HG02938 (cell line): ENCODE measurements around the gene MAP3K15.

Experiments used
- ATAC-seq: cut with Tn5 transposase; IDR thresholded peaks from one replicate; pipeline ENCODE4 v1.9.1; 2021; ENCODE audit warnings: mild to moderate bottlenecking, moderate library complexity; ENCODE audit not compliant: unreplicated experiment

MAP3K15 gene, protein sequence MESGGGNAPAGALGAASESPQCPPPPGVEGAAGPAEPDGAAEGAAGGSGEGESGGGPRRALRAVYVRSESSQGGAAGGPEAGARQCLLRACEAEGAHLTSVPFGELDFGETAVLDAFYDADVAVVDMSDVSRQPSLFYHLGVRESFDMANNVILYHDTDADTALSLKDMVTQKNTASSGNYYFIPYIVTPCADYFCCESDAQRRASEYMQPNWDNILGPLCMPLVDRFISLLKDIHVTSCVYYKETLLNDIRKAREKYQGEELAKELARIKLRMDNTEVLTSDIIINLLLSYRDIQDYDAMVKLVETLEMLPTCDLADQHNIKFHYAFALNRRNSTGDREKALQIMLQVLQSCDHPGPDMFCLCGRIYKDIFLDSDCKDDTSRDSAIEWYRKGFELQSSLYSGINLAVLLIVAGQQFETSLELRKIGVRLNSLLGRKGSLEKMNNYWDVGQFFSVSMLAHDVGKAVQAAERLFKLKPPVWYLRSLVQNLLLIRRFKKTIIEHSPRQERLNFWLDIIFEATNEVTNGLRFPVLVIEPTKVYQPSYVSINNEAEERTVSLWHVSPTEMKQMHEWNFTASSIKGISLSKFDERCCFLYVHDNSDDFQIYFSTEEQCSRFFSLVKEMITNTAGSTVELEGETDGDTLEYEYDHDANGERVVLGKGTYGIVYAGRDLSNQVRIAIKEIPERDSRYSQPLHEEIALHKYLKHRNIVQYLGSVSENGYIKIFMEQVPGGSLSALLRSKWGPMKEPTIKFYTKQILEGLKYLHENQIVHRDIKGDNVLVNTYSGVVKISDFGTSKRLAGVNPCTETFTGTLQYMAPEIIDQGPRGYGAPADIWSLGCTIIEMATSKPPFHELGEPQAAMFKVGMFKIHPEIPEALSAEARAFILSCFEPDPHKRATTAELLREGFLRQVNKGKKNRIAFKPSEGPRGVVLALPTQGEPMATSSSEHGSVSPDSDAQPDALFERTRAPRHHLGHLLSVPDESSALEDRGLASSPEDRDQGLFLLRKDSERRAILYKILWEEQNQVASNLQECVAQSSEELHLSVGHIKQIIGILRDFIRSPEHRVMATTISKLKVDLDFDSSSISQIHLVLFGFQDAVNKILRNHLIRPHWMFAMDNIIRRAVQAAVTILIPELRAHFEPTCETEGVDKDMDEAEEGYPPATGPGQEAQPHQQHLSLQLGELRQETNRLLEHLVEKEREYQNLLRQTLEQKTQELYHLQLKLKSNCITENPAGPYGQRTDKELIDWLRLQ (N-terminal part only)

DNA sequence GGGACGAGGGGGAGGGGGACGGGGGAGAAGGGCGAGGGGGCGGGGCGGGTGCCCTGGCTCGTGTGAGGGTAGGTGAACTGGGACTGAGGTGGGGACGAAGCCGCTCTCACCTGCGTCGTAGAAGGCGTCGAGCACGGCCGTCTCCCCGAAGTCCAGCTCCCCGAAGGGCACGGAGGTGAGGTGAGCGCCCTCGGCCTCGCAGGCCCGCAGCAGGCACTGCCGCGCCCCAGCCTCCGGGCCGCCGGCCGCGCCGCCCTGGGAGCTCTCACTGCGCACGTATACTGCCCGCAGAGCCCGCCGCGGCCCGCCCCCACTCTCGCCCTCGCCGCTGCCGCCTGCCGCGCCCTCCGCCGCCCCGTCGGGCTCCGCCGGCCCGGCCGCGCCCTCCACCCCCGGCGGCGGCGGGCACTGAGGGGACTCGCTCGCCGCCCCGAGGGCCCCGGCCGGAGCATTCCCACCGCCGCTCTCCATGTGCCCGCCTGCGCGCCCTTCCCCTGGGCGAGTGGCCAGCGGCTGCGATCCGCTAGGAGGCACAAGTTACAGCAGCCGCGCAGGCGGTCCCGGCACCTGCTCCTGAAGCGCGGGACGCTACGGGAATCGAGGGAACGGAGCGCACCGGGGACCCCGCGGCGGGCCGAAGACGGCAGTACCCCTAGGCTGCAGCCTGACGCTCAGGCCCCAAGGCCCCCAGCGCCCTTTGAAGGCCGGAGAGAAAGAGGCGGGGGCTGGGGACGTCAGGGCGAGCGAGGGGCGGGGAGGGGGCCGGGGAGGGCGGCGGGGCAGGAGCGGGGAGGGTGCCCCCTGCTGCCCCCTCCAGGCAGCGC, at the start of gene MAP3K15:
TSS of gene MAP3K15 (minus strand) at position 718 of the 824 bp plus-strand sequence. CDS start at position 471, 247 bp downstream.
- no peak for ATAC-seq

DNA sequence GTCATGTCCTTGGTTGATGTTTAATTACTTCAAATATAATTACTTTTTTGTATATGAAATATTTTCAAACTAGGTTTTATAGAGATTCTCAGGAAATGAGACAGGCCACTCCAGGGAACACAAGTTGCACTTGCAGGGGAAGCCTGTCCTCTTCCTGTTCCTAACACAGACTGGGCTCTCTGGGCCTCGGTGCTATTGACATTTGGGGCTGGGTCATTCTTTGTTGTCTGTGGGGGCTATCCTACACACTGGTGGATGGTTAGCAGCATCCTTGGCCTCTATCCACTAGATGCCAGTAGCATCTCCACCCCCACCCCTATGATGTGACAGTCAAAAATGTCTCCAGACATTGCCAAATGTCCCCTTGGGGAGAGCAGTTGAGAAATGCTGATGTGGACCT, 49.3 kb upstream of the MAP3K15 start:
- no peak for ATAC-seq

DNA sequence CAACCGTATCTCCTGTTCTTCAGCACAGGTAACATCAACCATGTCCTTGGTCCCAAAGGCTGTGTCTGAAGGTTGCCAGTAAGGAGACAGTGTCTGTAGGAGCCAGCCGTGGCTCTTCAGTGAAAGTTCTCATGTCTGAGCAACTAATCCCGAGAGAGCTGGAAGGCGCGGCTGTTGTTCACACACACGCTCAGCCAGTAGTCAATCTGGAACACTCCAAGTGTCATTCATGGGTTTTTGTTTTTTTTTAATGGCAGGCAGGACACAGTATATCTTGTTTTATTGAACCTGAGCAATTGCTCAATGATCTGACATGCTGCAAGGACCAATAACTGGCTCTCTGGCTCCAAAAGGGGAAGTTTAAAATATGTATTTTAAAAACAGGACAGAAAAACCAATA, 48.4 kb upstream of the MAP3K15 start:
- ATAC-seq, result peak; percentile 33

DNA sequence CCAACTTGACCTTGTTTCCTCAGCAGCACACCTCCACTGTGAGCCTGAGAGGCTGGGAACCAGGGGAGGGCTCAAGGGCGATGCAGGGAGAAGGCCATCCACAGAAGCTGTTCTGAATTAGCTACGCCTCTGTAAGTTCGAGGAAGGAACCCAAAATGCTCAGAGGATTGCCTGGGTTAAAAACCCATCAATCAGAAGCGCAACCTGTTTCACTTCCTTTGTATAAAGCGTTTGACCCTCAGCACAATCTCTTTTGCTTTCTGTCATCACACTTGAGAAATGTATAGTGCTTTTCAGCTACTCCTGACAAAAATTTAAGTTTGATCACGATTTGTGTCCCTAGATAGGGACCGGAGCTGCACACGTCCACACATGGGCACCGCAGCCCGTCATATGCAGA, 48.0 kb upstream of the MAP3K15 start:
- ATAC-seq, result peak; percentile 78

DNA sequence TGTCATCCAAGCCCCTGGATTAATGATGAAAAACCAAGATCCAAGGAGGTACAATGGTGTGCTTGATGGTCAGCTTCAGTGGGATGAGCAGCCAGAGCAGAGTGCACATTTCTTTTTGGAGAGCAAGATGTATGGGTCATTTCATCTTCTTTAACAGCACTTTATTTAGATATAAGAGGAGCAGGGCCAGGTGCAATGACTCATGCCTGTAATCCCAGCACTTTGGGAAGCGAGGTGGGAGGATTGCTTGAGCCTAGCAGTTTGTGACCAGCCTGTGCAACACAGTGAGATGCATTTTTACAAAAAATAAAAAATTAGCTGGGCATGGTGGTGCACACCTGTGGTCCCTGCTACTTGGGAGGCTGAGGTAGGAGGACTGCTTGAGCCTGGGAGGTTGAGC, 45.3 kb upstream of the MAP3K15 start:
- ATAC-seq, result no peak

DNA sequence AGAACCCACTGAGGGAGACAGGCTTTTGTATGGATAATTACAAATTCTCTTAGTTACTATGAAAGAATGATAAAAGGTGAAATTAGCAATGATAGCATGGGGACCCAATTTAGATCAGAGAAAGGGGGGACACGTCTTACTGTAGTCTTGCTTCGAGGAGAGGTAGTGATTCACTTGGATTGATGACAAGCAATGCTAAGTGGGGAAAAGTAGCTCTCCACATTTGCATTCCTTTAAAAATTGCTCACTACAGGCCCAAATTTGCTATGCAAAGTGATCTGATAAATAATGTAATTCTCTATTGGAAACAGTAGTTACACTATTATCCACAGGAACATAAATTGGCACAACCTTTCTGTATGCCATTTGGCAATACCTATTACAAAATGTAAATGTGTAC, 42.5 kb upstream of the MAP3K15 start:
- no peak for ATAC-seq

DNA sequence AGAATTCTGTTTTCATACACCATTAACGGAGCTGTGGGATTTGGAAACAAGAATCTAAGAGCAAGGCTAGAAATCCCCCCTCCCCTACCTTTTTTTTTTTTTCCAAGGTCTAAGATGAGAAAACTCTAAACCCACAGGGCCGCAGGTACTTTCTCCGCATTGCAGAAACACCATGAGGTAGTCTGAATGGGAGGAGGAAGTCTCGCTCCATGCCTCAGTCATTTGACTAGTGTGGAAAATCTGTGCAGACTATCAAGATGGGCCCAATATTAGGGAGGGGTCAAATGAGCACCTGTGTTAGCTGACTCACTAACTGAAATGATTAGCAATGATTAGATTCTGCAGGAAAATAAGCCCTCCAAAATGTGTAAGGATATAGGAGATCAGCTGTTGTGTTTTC, 40.9 kb upstream of the MAP3K15 start:
- no peak for ATAC-seq

DNA sequence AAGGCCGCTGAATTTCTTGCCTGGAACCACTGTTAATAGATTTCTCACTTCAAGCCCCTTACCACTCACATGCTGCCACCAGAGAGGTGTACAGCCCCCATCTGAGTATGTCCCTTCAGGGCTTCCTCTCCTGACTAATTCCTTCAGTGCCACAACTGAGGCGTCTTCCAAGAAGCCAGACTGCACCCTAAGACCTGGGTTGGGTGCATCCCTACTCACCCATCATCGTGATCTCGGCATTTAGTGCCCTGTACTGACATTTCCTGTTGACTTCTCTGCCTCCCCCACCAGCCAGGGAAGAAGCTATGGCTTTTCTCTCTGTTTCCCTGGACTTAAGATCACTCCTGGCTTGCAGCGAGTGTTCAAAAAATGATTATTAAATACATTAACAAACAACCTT, 40.4 kb upstream of the MAP3K15 start:
- ATAC-seq, result no peak

DNA sequence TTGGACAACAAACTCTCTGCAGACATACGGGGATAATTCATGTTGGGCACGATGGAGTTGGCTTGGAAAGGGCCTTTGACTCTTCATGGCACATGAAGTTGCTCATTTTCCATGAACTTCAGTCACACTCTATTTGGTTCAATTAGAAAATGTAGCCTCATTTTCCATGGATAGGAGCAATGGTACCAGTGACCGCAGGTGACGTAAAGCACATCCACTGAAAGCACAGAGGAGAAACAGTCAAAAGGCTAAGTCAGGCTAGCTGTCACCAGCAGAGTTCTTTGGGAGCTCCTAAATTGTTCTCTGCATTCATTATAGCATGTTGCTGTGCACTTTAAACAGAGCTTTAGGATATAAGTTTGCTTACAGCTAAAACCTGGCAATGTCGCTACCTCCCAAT, 39.9 kb upstream of the MAP3K15 start:
- no peak for ATAC-seq

DNA sequence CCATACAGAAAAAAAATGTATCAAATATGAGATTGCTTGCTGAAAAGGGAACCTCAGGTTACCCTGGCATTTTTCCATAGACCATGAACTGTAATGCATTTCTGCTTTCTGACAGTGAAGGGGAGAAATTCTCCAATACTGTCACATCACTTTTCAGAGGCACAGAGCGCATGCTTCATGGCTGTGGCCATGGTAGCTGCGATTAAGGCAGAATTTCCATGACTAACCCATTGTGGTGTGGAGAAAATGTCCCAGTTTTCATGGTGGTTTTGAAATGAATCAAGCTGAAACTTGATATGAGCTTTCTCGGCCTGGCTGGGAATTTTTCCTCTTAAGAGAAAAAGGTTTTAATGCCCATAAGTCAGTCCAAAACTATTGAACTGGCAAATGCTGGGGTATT, 39.5 kb upstream of the MAP3K15 start:
- no peak for ATAC-seq

DNA sequence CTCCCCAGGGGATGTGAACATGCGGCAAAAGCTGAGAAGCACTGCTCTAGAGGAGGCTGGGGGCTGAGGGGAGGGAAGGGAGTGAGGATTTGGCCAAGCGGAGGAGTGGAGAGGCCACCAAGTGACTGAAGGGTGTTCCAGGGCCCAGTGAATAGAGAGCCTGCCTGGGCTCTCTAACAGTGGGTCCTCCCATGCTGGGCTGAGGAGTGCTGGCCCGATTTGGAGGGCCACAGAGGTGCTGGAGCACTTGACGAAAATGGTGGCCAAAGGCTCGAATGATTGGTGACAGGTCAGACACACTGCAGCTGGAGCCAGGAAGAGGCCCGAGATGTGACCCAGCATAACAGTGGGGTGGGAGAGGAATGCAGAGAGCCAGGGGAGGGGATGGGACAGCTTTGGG, 37.5 kb upstream of the MAP3K15 start:
- ATAC-seq, result no peak

DNA sequence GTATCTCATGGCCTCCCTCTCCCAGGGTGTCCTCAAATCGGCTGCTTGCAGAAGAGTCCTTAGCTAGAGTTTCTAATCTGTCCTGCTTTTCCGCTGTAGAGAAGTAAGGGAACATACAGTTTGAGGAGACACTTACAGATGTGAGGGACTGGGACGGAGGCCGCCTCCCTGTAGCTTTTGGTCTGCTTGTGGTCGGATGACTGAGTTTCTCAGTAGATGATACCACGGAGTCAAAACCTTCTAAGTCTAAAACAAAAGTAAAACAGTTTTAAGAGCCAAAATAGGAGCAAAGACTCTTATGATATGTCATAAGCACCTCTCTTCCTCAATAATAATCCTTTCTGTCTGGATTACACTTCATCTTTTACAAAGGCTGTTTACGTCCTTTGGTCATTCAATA, 34.5 kb upstream of the MAP3K15 start:
- no peak for ATAC-seq

DNA sequence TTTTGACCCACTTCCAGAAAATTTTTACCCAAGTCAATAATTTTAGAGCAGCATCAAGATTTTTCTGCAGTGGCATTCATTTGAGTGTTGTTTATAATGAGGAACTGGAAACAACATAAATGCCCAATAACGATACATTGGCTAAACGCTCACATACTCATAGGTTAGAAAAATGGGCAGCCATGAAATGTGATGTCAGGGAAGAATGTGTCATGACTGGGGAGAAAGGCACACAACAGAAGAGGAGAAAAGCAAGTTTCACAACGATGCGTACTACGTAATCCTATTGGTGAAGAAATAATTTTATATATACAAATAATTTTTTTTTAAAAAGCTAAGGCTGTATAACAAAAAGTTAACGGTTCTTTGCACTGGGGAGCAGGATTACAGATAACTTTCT, 33.6 kb upstream of the MAP3K15 start:
- ATAC-seq, result no peak

DNA sequence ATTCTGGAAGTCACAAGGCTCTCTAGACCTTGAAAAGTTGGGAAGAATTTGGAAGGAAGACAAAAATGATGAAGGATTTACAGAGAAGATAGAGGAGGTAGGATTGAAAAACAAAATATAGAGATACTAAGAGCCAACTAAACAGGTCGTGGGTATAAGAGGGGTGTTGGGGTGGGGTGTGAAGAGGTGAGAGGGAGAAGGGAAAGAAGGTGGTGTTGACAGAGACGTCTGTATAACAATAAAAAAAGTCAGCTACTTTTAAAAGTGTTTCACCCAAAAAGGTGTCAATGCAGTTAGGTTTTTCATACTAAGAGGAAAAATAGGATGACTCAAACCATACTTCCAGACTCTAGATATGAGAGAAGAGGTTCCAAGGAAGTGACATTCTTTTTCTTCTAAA, 33.0 kb upstream of the MAP3K15 start:
- ATAC-seq, result no peak

DNA sequence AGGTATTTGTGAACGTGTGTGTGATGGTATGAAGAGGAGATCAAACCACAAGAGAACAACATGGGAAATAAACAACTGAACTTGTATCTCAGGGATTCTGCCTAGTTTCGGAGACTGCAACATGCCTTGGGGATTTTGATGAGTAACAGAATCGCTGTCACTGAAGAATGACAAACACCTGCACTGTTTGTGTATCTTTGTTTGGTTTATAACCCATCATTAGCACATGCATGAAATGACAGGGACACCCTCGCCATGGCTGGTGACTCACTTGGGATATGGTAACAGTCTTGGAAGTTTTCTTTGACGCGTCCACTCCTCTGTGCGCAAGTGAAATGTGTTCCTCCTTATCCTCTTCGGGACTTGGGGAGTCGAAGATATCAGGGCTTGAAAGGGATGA, 30.3 kb upstream of the MAP3K15 start:
- ATAC-seq, result no peak

DNA sequence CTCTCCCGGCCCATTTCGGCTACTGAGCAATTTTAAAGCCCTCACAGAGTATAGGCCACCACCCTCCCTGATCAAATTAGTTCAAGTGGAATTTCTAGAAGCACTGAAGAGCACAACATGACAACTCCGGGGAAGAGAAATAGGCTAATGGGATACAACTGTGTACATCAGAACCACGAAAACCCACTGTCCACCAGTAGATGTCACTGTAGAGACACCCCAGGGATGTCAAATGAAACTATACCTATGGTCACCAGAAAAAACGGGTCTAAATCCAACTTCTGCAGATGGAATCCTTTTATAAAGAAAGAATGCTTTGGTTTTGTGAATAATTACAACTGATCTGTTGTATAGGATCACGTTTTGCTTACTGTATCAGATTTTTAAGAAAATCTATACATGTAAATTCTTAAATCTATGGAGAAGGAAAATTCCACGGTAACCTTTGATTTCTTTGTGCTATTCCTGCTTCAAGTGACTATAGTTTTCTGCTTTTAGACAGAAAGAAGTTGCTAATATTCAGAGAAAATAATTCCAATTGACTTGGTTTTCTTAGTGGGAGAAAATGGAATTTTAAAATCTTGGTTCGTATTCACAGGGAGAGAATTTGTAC, 29.5 kb upstream of the MAP3K15 start:
- ATAC-seq, result no peak

DNA sequence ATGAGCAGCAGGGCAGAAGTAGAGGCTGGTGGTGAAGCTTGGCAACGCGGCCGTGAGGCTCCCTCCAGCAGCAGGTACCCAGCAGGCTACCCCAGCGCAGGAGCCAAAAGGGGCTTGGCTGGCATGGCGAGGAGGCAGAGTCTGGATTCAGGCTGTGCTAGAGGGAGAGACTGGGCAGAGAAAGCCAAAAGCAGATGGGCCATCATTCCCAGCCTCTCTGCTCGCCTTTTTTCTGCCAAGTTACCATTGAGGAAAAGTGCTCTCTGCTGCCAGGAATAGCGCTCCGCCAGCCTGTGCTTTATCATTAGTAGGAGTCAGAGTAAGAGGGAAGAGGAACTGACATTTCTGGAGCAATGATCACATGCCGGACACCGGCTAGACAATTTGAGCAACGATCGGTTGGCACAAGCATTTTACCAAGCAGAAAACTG, 28.7 kb upstream of the MAP3K15 start:
- ATAC-seq, result no peak

DNA sequence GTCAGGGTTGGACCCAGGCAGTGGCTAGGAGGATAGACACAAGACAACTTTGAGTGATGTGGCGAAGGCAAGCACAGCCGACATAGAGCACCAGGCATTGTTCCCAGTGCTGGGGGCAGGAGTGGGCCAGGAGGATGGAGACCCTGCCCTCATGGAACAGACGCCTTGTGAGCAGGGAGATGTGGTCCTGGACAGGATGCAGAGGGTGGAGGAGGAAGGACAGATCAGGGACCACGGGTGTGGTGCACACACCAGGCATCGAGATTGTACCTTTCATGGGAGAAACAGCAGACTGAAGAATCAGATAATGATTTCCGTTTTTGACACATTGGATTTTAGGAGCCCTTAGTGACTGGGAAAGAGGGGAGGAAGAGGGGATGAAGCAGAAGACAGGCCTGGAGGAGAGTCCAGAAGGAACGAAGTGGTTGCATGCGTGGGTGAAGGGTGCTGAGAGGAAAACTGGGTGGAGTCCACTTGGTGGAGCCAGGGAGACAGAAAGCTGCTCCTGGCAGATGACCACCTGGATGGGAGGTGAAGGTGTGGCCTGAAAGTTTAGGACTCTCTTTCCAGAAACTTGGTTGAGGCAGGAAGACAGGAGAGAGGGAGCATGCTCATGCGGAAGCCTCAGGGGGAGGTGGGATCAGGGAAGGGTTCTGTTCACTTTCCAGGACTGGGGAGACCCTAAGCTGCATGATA, 27.9 kb upstream of the MAP3K15 start:
- no peak for ATAC-seq

DNA sequence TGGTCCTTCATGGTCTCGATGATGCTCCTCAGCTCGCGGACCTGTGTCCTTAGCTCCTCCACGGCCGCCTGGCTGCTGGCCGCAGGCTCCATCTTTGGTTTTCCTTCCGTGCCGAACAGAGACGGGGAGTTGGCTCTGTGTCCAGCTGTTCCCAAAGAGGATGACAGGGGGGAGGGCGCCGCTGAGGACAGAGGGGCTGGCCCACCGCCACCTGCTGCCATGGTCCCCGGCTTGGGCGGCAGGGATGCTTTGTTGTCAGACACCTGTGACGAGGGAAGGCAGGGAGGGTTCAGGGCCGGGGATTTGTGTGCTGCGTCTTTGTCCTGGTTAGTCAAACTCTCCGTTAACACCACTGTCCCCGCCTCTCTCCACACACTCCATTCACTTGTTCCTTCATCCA, 26.6 kb upstream of the MAP3K15 start:
- no peak for ATAC-seq
